ENCODE measurements around the gene ERBIN. TPM values are rescaled to one million over a fixed set of nuclear protein-coding genes. Genes with fewer than 3 reads are reported as not detected.

ERBIN gene
- total and polyA plus RNA-seq, 2 of the 13 experiments (the other 11 are each of a cell fraction or from before 2014, with no cell fraction given) = 14.4 to 41.7 TPM

GRCh38 chr5:65925601-65926275 lies 637 bp upstream of the ERBIN start (continued):
- TF ChIP-seq KLF16 (CRISPR knock-in tag; IDR thresholded peaks at IDR 0.05) (peak in 1 of 2 experiments; percentile 83; a peak in 1 of 4 replicates), AGO1 (IDR thresholded peaks at IDR 0.05; ENCODE audit: low read depth, low read length, poor library complexity, severe bottlenecking) (no peak), THAP7 (CRISPR knock-in tag; IDR thresholded peaks at IDR 0.05) (peak; percentile 54; the same call in 1 of the 2 replicates), TARDBP (CRISPR knock-in tag; IDR thresholded peaks at IDR 0.05) (no peak; the same call in 1 of the 2 replicates), SRY (CRISPR knock-in tag; IDR thresholded peaks at IDR 0.05) (no peak), NCOA2 (CRISPR knock-in tag; IDR thresholded peaks at IDR 0.05) (no peak; the same call in none of the 2 replicates), ATF7 (IDR thresholded peaks at IDR 0.05) (no peak), ATF7 (CRISPR knock-in tag; IDR thresholded peaks at IDR 0.05) (no peak), GFI1 (CRISPR knock-in tag; IDR thresholded peaks at IDR 0.05; ENCODE audit: borderline replicate concordance) (no peak), MBNL3 (CRISPR knock-in tag; conservative IDR thresholded peaks at IDR 0.05) (no peak), SMAD1 (CRISPR knock-in tag; IDR thresholded peaks at IDR 0.05; ENCODE audit: borderline replicate concordance, low read depth) (no peak), ZNF747 (CRISPR knock-in tag; IDR thresholded peaks at IDR 0.05; ENCODE audit: borderline replicate concordance) (peak; percentile 12; the same call in 1 of the 2 replicates), PRDM4 (CRISPR knock-in tag; IDR thresholded peaks at IDR 0.05; ENCODE audit: borderline replicate concordance) (no peak), POLR2AphosphoS2 (IDR thresholded peaks at IDR 0.05; ENCODE audit: low read depth, low read length) (no peak), ZNF616 (CRISPR knock-in tag; IDR thresholded peaks at IDR 0.05; ENCODE audit: low read depth) (peak; percentile 56; the same call in 1 of the 2 replicates), ZNF879 (CRISPR knock-in tag; IDR thresholded peaks at IDR 0.05) (peak; percentile 76), JDP2 (CRISPR knock-in tag; IDR thresholded peaks at IDR 0.05; ENCODE audit: borderline replicate concordance) (no peak), KMT2A (CRISPR knock-in tag; IDR thresholded peaks at IDR 0.05) (peak; percentile 35; the same call in 1 of the 2 replicates), IKZF1 (IDR thresholded peaks at IDR 0.05) (no peak), HNRNPK (IDR thresholded peaks at IDR 0.05; ENCODE audit: low read depth, low read length, poor library complexity, severe bottlenecking) (peak; percentile 98), MEF2D (CRISPR knock-in tag; IDR thresholded peaks at IDR 0.05) (no peak), ZFP91 (CRISPR knock-in tag; IDR thresholded peaks at IDR 0.05; ENCODE audit: borderline replicate concordance) (peak; percentile 19; the same call in 1 of the 2 replicates), ARHGAP35 (CRISPR knock-in tag; IDR thresholded peaks at IDR 0.05; ENCODE audit: borderline replicate concordance) (no peak), NFIB (CRISPR knock-in tag; IDR thresholded peaks at IDR 0.05; ENCODE audit: borderline replicate concordance) (no peak), CHD4 (IDR thresholded peaks at IDR 0.05; ENCODE audit: borderline replicate concordance, low read length) (no peak; the same call in 1 of the 2 replicates), GABPB1 (CRISPR knock-in tag; IDR thresholded peaks at IDR 0.05) (peak; percentile 71), ZNF17 (CRISPR knock-in tag; IDR thresholded peaks at IDR 0.05) (no peak)

All from HepG2 (cell line).